ENCODE measurements around the gene HLA-G.
"Not testable (repeated sequence)": the region's sequence is repeated elsewhere in the genome, so short reads cannot be mapped to it uniquely, and the experiment has no call there.

HLA-G gene

GRCh38 chr6:29875257-29875656, 47.6 kb downstream of the HLA-G start:
- DNase-seq = no peak

- DNase-seq = not testable (repeated sequence)
Observed at GRCh38 chr6:29875734-29876133, 48.1 kb downstream of the HLA-G start.

All from amniotic stem cell (primary cell).